ENCODE results near the gene PAAF1.

Gene PAAF1

DNA sequence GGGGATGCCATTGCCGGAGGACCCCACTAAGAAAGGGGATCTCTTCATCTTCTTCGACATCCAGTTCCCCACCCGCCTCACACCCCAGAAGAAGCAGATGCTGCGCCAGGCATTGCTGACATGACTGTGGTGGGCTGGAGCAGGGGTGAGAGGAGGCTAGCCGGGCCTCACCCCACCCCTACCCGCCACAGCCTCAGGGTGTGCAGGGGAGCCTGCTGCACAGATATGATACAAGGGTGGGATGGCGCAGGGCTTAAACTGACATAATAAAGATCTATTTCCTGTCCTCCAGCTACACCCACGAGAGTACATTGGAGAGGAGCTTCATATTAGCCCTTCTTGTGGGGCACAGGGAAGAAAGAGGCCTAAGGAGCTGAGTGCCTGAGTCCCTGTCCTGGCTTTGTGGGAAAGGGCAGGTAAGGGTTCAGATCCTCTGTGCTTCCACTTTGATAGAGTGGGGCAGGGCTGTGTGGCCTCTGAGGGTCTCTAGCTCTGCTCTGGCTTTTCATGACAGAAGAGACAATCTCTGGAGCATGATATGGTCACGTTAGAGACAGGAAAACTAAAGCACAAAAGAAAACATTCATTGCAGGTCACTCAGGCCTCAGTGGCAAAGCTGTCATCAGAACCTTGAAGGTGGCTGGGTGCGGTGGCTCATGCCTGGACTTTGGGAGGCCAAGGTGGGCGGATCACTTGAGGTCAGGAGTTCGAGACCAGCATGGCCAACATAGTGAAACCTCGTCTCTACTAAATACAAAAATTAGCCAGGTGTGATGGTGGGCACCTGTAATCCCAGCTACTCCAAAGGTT is 93.4 kb downstream of the PAAF1 start:
- Mint-ChIP-seq H3K4me1 (peaks cover 7% of the 10 kb centered on the region), H3K4me3 (no peak overlapping the region), H3K36me3 (ENCODE audit: low read depth) (no peaks in the 10 kb centered on the region), H3K9me3 (no peaks in the 10 kb centered on the region), H3K27ac (no peak overlapping the region), H3K27me3 (ENCODE audit: low read depth) (peaks cover 5% of the 10 kb centered on the region)
- TF ChIP-seq CTCF (IDR thresholded peaks at IDR 0.05; ENCODE audit: unreplicated experiment in 3 of 3), result no peak

GRCh38 chr11:73971175-73971719 is 94.4 kb downstream of the PAAF1 start:
- no peak for TF ChIP-seq CTCF (IDR thresholded peaks at IDR 0.05; ENCODE audit: unreplicated experiment in 3 of 3)
- no peak overlapping the region for H3K27ac Mint-ChIP-seq
- peaks cover 7% of the 10 kb centered on the region for H3K4me1 Mint-ChIP-seq
- H3K9me3 Mint-ChIP-seq, result no peaks in the 10 kb centered on the region
- peaks cover 5% of the 10 kb centered on the region for H3K27me3 Mint-ChIP-seq (ENCODE audit: low read depth)
- no peak overlapping the region for H3K4me3 Mint-ChIP-seq
- peaks cover 4% of the 10 kb centered on the region for H3K36me3 Mint-ChIP-seq (ENCODE audit: low read depth)

DNA sequence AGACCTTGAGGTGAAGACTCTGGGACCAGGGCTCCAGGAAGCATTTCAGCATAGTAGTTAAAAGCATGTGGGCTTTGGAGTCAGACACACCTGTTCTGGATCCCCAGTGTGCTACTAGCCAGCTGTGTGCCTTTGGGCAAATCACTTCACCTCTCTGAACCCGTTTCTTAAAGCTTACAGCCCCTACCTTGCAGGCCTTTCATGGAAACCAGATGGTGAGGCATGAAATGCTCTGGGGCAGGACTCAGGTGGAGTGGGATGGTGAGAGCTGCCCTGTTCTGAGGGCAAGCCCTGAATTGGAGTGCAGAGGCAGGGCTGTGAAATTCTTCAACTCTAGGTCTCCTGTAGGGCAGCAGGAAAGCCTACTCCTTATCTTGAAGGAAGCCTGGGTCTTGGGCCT is 95.4 kb downstream of the PAAF1 start:
- H3K4me1 Mint-ChIP-seq, result peaks cover 7% of the 10 kb centered on the region
- no peak overlapping the region for H3K4me3 Mint-ChIP-seq
- H3K27me3 Mint-ChIP-seq (ENCODE audit: low read depth), result peaks cover 5% of the 10 kb centered on the region
- no peak overlapping the region for H3K27ac Mint-ChIP-seq
- peaks cover 11% of the 10 kb centered on the region for H3K36me3 Mint-ChIP-seq (ENCODE audit: low read depth)
- no peaks in the 10 kb centered on the region for H3K9me3 Mint-ChIP-seq
- no peak for TF ChIP-seq CTCF (IDR thresholded peaks at IDR 0.05; ENCODE audit: unreplicated experiment in 3 of 3)

DNA sequence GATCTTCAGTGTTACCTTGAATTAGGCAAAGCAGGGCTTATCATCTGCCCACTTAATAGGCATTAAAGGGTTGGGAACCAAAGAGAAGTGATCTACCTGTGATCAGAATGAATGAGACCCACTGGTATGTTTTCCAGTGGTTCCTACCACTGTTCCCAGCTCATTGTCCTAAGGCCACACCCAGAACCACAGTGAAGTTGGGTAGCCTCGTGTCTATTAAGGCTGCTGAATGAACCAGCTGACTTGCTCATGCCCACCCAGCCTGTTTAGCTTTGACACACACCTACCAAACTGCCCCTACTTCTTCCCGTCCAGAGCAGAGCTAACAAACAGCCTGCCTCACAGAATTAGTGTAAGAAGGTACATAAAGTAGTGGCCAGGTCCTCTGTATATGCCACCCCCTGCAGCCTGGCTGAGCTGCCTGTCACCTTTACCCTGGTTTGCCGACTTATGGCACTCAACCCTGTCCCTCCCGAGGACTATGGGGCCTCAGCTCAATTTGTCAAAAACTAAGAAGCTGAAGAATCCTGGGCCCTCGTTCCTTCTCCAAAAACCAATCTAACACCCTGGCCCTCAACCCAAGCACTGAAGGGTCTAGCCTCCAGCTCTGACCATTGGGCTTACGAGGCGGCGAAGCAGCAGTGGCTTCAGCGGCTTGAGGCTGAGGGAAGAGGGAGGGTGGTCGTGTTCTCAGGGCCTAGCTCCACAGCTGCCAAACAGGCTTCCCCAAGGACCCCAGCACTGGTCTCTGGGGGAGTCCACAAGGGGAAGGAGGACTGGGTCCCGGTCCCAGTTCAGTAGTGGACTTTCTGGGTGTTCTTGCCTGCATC is 96.0 kb downstream of the PAAF1 start:
- H3K4me1 Mint-ChIP-seq, result peaks cover 7% of the 10 kb centered on the region
- no peaks in the 10 kb centered on the region for H3K9me3 Mint-ChIP-seq
- H3K36me3 Mint-ChIP-seq (ENCODE audit: low read depth), result peaks cover 15% of the 10 kb centered on the region
- no peak for TF ChIP-seq CTCF (IDR thresholded peaks at IDR 0.05; ENCODE audit: unreplicated experiment in 3 of 3)
- peaks cover 5% of the 10 kb centered on the region for H3K27me3 Mint-ChIP-seq (ENCODE audit: low read depth)
- no peak overlapping the region for H3K4me3 Mint-ChIP-seq
- no peak overlapping the region for H3K27ac Mint-ChIP-seq

DNA sequence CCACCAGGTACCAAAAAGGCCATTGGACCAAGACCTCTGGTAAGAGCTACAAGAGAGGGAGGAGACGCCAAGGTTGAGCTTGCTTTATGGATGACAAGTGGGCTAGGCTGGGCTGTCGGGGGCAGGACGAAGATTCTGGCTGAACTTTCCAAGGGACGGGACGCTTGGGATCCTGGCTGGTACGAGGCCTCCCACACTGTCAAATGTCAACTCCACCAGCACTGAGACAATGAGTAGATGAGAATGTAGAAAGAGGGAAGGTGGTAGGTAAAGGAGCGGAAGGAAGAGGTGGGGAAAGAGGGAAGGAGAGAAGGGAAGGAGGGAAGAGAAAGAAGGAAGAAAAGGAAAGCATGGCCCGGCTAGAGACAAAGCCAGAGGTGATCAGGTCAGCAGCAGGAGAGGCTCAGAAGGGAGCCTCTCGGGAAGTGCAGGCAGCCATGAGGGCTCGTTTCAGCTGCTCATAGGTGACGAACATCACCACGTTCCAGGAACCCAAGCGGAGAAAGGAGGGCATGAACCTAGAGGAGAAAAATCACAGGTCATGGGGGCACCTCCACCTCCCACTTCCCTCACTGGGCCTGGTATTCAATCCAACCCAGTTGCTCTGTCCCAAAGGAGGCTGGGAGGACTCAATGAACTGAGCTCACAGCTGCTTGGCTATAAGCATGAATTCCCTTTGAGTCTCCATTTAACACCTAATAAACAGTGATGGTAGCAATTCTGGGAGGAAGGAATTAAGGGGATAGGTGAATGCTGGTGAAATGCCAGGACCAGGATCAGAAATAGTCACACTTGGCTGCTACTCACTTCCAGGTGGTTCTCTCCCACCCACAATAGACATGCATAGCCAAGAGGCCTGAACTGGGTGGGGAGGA is 98.0 kb downstream of the PAAF1 start:
- Mint-ChIP-seq H3K9me3 (no peaks in the 10 kb centered on the region), H3K27ac (no peak overlapping the region), H3K4me1 (peaks cover 6% of the 10 kb centered on the region), H3K4me3 (no peak overlapping the region), H3K27me3 (ENCODE audit: low read depth) (no peaks in the 10 kb centered on the region), H3K36me3 (ENCODE audit: low read depth) (peaks cover 18% of the 10 kb centered on the region)
- no peak for TF ChIP-seq CTCF (IDR thresholded peaks at IDR 0.05; ENCODE audit: unreplicated experiment in 3 of 3)
